GM18870 (cell line): ENCODE data around the gene ELF1.
"Not testable (repeated sequence)": the region's sequence is repeated elsewhere in the genome, so short reads cannot be mapped to it uniquely, and the experiment has no call there.

Experiments
- ATAC-seq: cut with Tn5 transposase; IDR thresholded peaks from one replicate; pipeline ENCODE4 v1.9.1; 2021; ENCODE audit warnings: moderate library complexity; ENCODE audit not compliant: unreplicated experiment

The ELF1 gene

GRCh38 chr13:40908546-40908945, 110.6 kb downstream of the ELF1 start:
- no peak for ATAC-seq

GRCh38 chr13:40901032-40901431, 118.1 kb downstream of the ELF1 start:
- not testable (repeated sequence) for ATAC-seq

GRCh38 chr13:40900568-40900967, 118.5 kb downstream of the ELF1 start:
- ATAC-seq, result not testable (repeated sequence)

- ATAC-seq, result no peak
Observed at GRCh38 chr13:40897053-40897452, 122.1 kb downstream of the ELF1 start.

- ATAC-seq, result no peak
Observed at GRCh38 chr13:40895227-40896184, 123.6 kb downstream of the ELF1 start.

GRCh38 chr13:40893573-40893972, 125.5 kb downstream of the ELF1 start:
- ATAC-seq, result not testable (repeated sequence)

GRCh38 chr13:40886017-40886416, 133.1 kb downstream of the ELF1 start:
- no peak for ATAC-seq

GRCh38 chr13:40884175-40884574, 134.9 kb downstream of the ELF1 start:
- not testable (repeated sequence) for ATAC-seq
